ENCODE data around the gene ACAD11. TPM values are rescaled to one million over a fixed set of nuclear protein-coding genes. Genes with fewer than 3 reads are reported as not detected.

Gene ACAD11
- total RNA-seq, 1 experiment from 2014 or later = 15.6 TPM

DNA sequence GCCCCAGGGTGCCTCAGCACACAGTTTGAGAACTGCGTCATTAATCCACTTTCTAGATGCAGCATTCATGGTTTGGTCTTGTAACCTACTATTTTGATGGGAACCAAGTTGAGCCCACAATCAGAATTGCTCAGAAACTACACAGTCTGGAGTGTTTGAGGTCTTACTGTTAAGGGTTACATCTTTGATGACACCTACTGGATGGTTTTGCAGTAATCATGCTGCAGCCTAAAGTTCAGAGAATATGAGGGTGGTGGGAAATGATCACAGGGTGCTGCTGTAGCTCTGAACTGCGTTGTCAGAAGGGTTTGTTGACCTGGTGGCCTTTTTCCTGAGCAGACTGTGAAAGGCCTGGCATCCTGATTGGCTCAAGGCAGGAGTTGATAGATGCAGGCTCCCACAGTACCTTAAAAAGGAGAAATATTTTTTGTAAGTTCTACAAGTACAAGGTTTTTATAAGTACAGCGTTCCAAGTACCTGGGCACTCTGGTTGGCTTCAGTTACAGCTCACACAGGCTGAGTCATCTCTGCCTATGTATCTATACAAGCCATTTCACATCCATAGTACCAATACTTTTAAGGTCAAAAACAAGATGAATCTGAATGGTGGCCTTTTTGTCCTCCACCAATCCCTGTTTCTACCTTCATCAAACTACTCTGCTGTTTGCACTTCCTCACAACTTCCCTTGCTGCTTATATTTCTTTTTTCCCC, 123.0 kb downstream of the ACAD11 start:
- no peak overlapping the region for H2BK120ac ChIP-seq (ENCODE audit: low read depth, low read length, poor library complexity, severe bottlenecking)
- no peaks in the 10 kb centered on the region for H3K9me3 ChIP-seq (ENCODE audit: control insufficient read depth, low read depth, low read length)
- H3K27me3 ChIP-seq (ENCODE audit: insufficient read depth, low read length) = no peaks in the 10 kb centered on the region
- Mint-ChIP-seq H3K4me3 (no peak overlapping the region), H3K27ac (peak overlapping the region in 1 of 3 experiments; percentile 20; a peak in 1 of 7 replicates), H3K36me3 (ENCODE audit: insufficient read depth in 1 of 3, low read depth in 3 of 3) (peaks cover 3 to 28% (median 27%) of the 10 kb centered on the region in 3 experiments; a peak in 5 of 7 replicates), H3K27me3 (ENCODE audit: low read depth) (no peaks in the 10 kb centered on the region), H3K9me3 (no peaks in the 10 kb centered on the region), H3K4me1 (peaks cover 5 to 8% of the 10 kb centered on the region in 2 experiments)
- no peak overlapping the region for H3K14ac ChIP-seq (ENCODE audit: insufficient read depth, low read length)
- H3K4ac ChIP-seq (ENCODE audit: low read depth, low read length) = no peak overlapping the region
- no peak overlapping the region for H2AK5ac ChIP-seq (ENCODE audit: insufficient read length, low read length)
- H4K20me1 ChIP-seq (ENCODE audit: control insufficient read depth, insufficient read depth, insufficient read length) = no peaks in the 10 kb centered on the region
- H3K23me2 ChIP-seq (ENCODE audit: insufficient read length, low read depth, low read length, poor library complexity, severe bottlenecking) = no peaks in the 10 kb centered on the region
- no peak overlapping the region for H3K4me2 ChIP-seq (ENCODE audit: insufficient read depth, insufficient read length, low read length)
- no peak overlapping the region for H2BK12ac ChIP-seq (ENCODE audit: insufficient read length, low read depth, low read length)
- H2BK15ac ChIP-seq (ENCODE audit: low read depth, low read length) = no peak overlapping the region
- H3K4me1 ChIP-seq (ENCODE audit: insufficient read depth, low read length) = no peaks in the 10 kb centered on the region
- H3K23ac ChIP-seq (ENCODE audit: insufficient read length, low read depth, low read length) = no peak overlapping the region
- H4K91ac ChIP-seq (ENCODE audit: insufficient read length, low read depth, low read length) = no peak overlapping the region
- H3K9ac ChIP-seq (ENCODE audit: extremely low read depth, insufficient read length, low read length) = no peak overlapping the region
- no peak overlapping the region for H3K56ac ChIP-seq (ENCODE audit: insufficient read length, low read depth, low read length)
- no peak overlapping the region for H3K27ac ChIP-seq (ENCODE audit: insufficient read length, low read depth, low read length)
- no CpG with 5 or more reads among the region's 3 CpGs for WGBS (ENCODE audit: extremely low coverage, insufficient read length, low lambda C conversion rate)
- H2BK20ac ChIP-seq (ENCODE audit: low read depth, low read length, poor library complexity, severe bottlenecking) = no peak overlapping the region
- H3K79me2 ChIP-seq (ENCODE audit: insufficient read depth, low read length) = no peaks in the 10 kb centered on the region
- no peak overlapping the region for H3K18ac ChIP-seq (ENCODE audit: insufficient read length, low read depth, low read length)
- H2BK5ac ChIP-seq (ENCODE audit: insufficient read length, low read length) = no peak overlapping the region
- H3T11ph ChIP-seq (ENCODE audit: low read length) = no peak overlapping the region
- H4K5ac ChIP-seq (ENCODE audit: insufficient read length, low read depth, low read length) = no peak overlapping the region
- H4K8ac ChIP-seq (replicated peaks; ENCODE audit: insufficient read length, low read depth, low read length) = no peak overlapping the region
- H3K79me1 ChIP-seq (ENCODE audit: insufficient read depth, low read depth, low read length, poor library complexity, severe bottlenecking) = no peaks in the 10 kb centered on the region
- TF ChIP-seq, protein P1, sequence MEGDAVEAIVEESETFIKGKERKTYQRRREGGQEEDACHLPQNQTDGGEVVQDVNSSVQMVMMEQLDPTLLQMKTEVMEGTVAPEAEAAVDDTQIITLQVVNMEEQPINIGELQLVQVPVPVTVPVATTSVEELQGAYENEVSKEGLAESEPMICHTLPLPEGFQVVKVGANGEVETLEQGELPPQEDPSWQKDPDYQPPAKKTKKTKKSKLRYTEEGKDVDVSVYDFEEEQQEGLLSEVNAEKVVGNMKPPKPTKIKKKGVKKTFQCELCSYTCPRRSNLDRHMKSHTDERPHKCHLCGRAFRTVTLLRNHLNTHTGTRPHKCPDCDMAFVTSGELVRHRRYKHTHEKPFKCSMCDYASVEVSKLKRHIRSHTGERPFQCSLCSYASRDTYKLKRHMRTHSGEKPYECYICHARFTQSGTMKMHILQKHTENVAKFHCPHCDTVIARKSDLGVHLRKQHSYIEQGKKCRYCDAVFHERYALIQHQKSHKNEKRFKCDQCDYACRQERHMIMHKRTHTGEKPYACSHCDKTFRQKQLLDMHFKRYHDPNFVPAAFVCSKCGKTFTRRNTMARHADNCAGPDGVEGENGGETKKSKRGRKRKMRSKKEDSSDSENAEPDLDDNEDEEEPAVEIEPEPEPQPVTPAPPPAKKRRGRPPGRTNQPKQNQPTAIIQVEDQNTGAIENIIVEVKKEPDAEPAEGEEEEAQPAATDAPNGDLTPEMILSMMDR (conservative IDR thresholded peaks at IDR 0.05) = no peak
- DNase-seq = no peak
- no peak overlapping the region for H2AFZ ChIP-seq (ENCODE audit: low read length)
